HCT116 (cell line): ENCODE data around the gene ACTN3. TPM values are rescaled to one million over a fixed set of nuclear protein-coding genes. Genes with fewer than 3 reads are reported as not detected.

Experiments used
- ATAC-seq: fragments of 200-7000 bp; cut with Tn5 transposase; 2 replicates; pipeline ENCODE4 v1.9.1; 2020; ENCODE audit warnings: mild to moderate bottlenecking, moderate library complexity
- BruUV-seq: library from RNA; stranded (reverse); fragments of 400-500 nt; replicated peaks from 2 replicates; lab custom pipeline; 2021; lab: Mats Ljungman, UMichigan
- CTCF ChIA-PET: fragments of 300-600 bp; sonication (Branson Sonifier 250); formaldehyde crosslinking; loops from one replicate; lab custom pipeline; 2021; ENCODE audit warnings: antibody characterized with exemption; lab: Charles Lee
- POLR2A ChIA-PET: fragments of 300-600, 350-600 bp; sonication (Branson Sonifier 250); formaldehyde crosslinking; loops from one replicate; lab custom pipeline; 2021; ENCODE audit warnings: antibody characterized with exemption; lab: Charles Lee
- RAD21 ChIA-PET, 2 experiments: fragments of 300-600 bp; sonication (Branson Sonifier 250); formaldehyde crosslinking; loops; one replicate each; lab custom pipeline; 2023; ENCODE audit warnings: low total read pairs in 2 of 2; ENCODE audit not compliant: uncharacterized antibody in 2 of 2, unreplicated experiment in 2 of 2, low non-redundant PET in 1 of 2; lab: Charles Lee
- DNase-seq: peaks from one replicate; pipeline ENCODE4 v3.0.0-alpha.2; 2010; ENCODE audit warnings: low read depth, low spot score
- H2AFZ ChIP-seq: fragments of 200-600 bp; shearing (Covaris generic), sonication (generic); 2 replicates; pipeline ENCODE4 v1.6.1; 2017; ENCODE audit warnings: low read depth, mixed run types, mixed read lengths, antibody characterized with exemption, low read length; ENCODE audit not compliant: poor library complexity, severe bottlenecking
- H3K27ac ChIP-seq: 2 replicates; pipeline ENCODE4 v1.5.1; 2012; ENCODE audit warnings: low read depth, low read length
- H3K27me3 ChIP-seq: fragments of 200-600 bp; sonication (generic); 2 replicates; pipeline ENCODE4 v1.6.1; 2016; ENCODE audit warnings: mixed run types, low read length, mixed read lengths; ENCODE audit not compliant: insufficient read depth
- H3K36me3 ChIP-seq, 2 experiments: fragments of 200-500 bp in 1 of 2; fragments of 200-600 bp in 1 of 2; sonication (Bioruptor generic) in 1 of 2; sonication (generic) in 1 of 2; 2 replicates each; pipeline versions ENCODE4 v1.5.1 to v1.6.1; 2014 to 2016; ENCODE audit warnings: low read length in 2 of 2, inconsistent platforms in 1 of 2, mixed read lengths in 1 of 2, mixed run types in 1 of 2; ENCODE audit not compliant: insufficient read depth in 2 of 2, control insufficient read depth in 1 of 2
- H3K4me1 ChIP-seq, 2 experiments: fragments of 200-600 bp in 1 of 2; sonication (generic) in 1 of 2; 2 replicates each; pipeline versions ENCODE4 v1.5.1 to v1.6.1; 2012 to 2017; ENCODE audit warnings: low read length in 2 of 2, inconsistent platforms in 1 of 2, mild to moderate bottlenecking in 1 of 2, mixed read lengths in 1 of 2, mixed run types in 1 of 2, moderate library complexity in 1 of 2; ENCODE audit not compliant: insufficient read depth in 2 of 2, control insufficient read depth in 1 of 2
- H3K4me2 ChIP-seq: fragments of 200-600 bp; sonication (generic); 2 replicates; pipeline ENCODE4 v1.6.1; 2017; ENCODE audit warnings: mixed run types, low read length, mixed read lengths
- H3K4me3 ChIP-seq, 2 experiments: fragments of 200-600 bp in 1 of 2; sonication (generic) in 1 of 2; replicated peaks in 1 of 2; 2 replicates each; pipeline ENCODE4 v1.5.1; 2011 to 2016; ENCODE audit warnings: low read length in 2 of 2, control low read depth in 1 of 2, low read depth in 1 of 2, mild to moderate bottlenecking in 1 of 2, mixed read lengths in 1 of 2, mixed run types in 1 of 2
- H3K79me2 ChIP-seq: fragments of 200-600 bp; sonication (generic); 2 replicates; pipeline ENCODE4 v1.6.1; 2017; ENCODE audit warnings: mild to moderate bottlenecking, mixed run types, low read length, moderate library complexity, mixed read lengths; ENCODE audit not compliant: insufficient read depth
- H3K9ac ChIP-seq: fragments of 200-600 bp; sonication (generic); 2 replicates; pipeline ENCODE4 v1.6.1; 2016; ENCODE audit warnings: low read length, mixed read lengths
- H3K9me2 ChIP-seq: fragments of 200-600 bp; sonication (generic), shearing (Covaris generic); 2 replicates; pipeline ENCODE4 v1.6.1; 2017; ENCODE audit warnings: mixed run types, mild to moderate bottlenecking, moderate library complexity; ENCODE audit not compliant: insufficient read depth
- H3K9me3 ChIP-seq, 2 experiments: fragments of 200-500 bp in 1 of 2; fragments of 200-600 bp in 1 of 2; sonication (Bioruptor generic) in 1 of 2; sonication (generic) in 1 of 2; 2 replicates each; pipeline ENCODE4 v1.6.1; 2014 to 2017; ENCODE audit warnings: low read length in 2 of 2, mixed read lengths in 2 of 2, inconsistent platforms in 1 of 2, low read depth in 1 of 2, mild to moderate bottlenecking in 1 of 2, mixed run types in 1 of 2, moderate library complexity in 1 of 2; ENCODE audit not compliant: control insufficient read depth in 1 of 2, insufficient read depth in 1 of 2
- H4K20me1 ChIP-seq: fragments of 200-600 bp; sonication (generic), shearing (Covaris generic); 2 replicates; pipeline ENCODE4 v1.6.1; 2017; ENCODE audit warnings: mixed run types, mild to moderate bottlenecking, moderate library complexity; ENCODE audit not compliant: insufficient read depth
- CEBPB ChIP-seq: IDR thresholded peaks from 2 replicates; pipeline ENCODE4 v1.6.1; 2012; ENCODE audit warnings: low read depth
- EGR1 ChIP-seq: IDR thresholded peaks from 2 replicates; pipeline ENCODE4 v1.6.1; 2012; ENCODE audit warnings: low read depth
- ELF1 ChIP-seq: IDR thresholded peaks from 2 replicates; pipeline ENCODE4 v1.6.1; 2012; ENCODE audit warnings: low read depth, borderline replicate concordance
- SIN3A ChIP-seq: IDR thresholded peaks from 2 replicates; pipeline ENCODE4 v1.6.1; 2012; ENCODE audit warnings: low read depth
- SP1 ChIP-seq: IDR thresholded peaks from 2 replicates; pipeline ENCODE4 v1.6.1; 2012; ENCODE audit warnings: low read depth
- SRF ChIP-seq: IDR thresholded peaks from 2 replicates; pipeline ENCODE4 v1.6.1; 2012; ENCODE audit warnings: low read depth
- ZFX ChIP-seq: fragments of 450-650 bp; IDR thresholded peaks from 2 replicates; pipeline ENCODE4 v1.6.1; 2017
- intact Hi-C: fragments of 100-400 bp; cut with micrococcal nuclease; formaldehyde crosslinking; loops from 2 replicates; pipeline ENCODE4 v1.10.0; 2022
- total RNA-seq: library from RNA; stranded (reverse); gene quantifications from one replicate; pipeline ENCODE4 v1.2.1, GENCODE V29; 2021; ENCODE audit not compliant: unreplicated experiment
- TF ChIP-seq, protein P1 (sequence below), 3 experiments: fragments of 200-600 bp in 1 of 3; sonication (generic) in 1 of 3; IDR thresholded peaks in 2 of 3; conservative IDR thresholded peaks in 1 of 3; 2 replicates each; pipeline ENCODE4 v1.5.1; 2012 to 2017; ENCODE audit warnings: low read depth in 2 of 3, low read length in 2 of 3, antibody characterized with exemption in 1 of 3, borderline replicate concordance in 1 of 3, control low read depth in 1 of 3, mild to moderate bottlenecking in 1 of 3, mixed read lengths in 1 of 3, mixed run types in 1 of 3, moderate library complexity in 1 of 3; ENCODE audit not compliant: insufficient read depth in 1 of 3
- TF ChIP-seq, protein P2 (sequence below): IDR thresholded peaks from 2 replicates; pipeline ENCODE4 v1.6.1; 2012; ENCODE audit warnings: low read depth

Gene ACTN3
- total RNA-seq, 1 experiment from 2014 or later: not detected

DNA sequence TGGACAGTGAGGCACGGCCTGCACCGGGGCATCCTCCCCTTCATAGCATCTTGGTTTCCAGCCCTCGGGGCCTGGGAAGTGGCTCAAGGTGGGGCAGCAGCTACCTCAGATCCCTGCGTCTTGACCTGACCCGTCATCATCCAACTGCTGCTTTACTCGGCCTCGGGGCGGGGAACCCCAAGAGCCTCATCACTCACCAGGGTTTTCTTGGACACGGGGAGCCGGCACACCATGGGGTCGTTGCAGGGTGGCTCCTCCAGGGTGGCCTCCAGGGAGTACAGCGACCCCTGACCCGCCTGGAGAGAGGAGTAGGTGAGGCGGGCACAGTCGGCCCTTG is 21.1 kb downstream of the ACTN3 start:
- Histone ChIP-seq H3K4me3 (no peak overlapping the region), H3K4me2 (no peak overlapping the region), H2AFZ (no peak overlapping the region), H3K27me3 (peaks cover 3% of the 10 kb centered on the region; the same call in 1 of the 2 replicates), H3K9me2 (no peaks in the 10 kb centered on the region), H3K36me3 (no peaks in the 10 kb centered on the region), H3K9ac (no peak overlapping the region), H3K4me1 (no peaks in the 10 kb centered on the region), H4K20me1 (no peaks in the 10 kb centered on the region), H3K79me2 (no peaks in the 10 kb centered on the region), H3K9me3 (no peaks in the 10 kb centered on the region), H3K27ac (no peak overlapping the region)
- DNase-seq (no peak), ATAC-seq (no peak)
- intact Hi-C loops: no loop called here
- RAD21 ChIA-PET: no interaction called here
- TF ChIP-seq ELF1 (no peak), CEBPB (no peak), SRF (no peak), ZFX (no peak), SP1 (no peak), SIN3A (no peak), EGR1 (no peak)
- TF ChIP-seq, protein P1, sequence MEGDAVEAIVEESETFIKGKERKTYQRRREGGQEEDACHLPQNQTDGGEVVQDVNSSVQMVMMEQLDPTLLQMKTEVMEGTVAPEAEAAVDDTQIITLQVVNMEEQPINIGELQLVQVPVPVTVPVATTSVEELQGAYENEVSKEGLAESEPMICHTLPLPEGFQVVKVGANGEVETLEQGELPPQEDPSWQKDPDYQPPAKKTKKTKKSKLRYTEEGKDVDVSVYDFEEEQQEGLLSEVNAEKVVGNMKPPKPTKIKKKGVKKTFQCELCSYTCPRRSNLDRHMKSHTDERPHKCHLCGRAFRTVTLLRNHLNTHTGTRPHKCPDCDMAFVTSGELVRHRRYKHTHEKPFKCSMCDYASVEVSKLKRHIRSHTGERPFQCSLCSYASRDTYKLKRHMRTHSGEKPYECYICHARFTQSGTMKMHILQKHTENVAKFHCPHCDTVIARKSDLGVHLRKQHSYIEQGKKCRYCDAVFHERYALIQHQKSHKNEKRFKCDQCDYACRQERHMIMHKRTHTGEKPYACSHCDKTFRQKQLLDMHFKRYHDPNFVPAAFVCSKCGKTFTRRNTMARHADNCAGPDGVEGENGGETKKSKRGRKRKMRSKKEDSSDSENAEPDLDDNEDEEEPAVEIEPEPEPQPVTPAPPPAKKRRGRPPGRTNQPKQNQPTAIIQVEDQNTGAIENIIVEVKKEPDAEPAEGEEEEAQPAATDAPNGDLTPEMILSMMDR (IDR thresholded peaks at IDR 0.05 in 2 of 3, conservative IDR thresholded peaks at IDR 0.05 in 1 of 3; ENCODE audit: borderline replicate concordance in 1 of 3, insufficient read depth in 1 of 3, low read depth in 2 of 3, low read length in 2 of 3): no peak
- TF ChIP-seq, protein P2, sequence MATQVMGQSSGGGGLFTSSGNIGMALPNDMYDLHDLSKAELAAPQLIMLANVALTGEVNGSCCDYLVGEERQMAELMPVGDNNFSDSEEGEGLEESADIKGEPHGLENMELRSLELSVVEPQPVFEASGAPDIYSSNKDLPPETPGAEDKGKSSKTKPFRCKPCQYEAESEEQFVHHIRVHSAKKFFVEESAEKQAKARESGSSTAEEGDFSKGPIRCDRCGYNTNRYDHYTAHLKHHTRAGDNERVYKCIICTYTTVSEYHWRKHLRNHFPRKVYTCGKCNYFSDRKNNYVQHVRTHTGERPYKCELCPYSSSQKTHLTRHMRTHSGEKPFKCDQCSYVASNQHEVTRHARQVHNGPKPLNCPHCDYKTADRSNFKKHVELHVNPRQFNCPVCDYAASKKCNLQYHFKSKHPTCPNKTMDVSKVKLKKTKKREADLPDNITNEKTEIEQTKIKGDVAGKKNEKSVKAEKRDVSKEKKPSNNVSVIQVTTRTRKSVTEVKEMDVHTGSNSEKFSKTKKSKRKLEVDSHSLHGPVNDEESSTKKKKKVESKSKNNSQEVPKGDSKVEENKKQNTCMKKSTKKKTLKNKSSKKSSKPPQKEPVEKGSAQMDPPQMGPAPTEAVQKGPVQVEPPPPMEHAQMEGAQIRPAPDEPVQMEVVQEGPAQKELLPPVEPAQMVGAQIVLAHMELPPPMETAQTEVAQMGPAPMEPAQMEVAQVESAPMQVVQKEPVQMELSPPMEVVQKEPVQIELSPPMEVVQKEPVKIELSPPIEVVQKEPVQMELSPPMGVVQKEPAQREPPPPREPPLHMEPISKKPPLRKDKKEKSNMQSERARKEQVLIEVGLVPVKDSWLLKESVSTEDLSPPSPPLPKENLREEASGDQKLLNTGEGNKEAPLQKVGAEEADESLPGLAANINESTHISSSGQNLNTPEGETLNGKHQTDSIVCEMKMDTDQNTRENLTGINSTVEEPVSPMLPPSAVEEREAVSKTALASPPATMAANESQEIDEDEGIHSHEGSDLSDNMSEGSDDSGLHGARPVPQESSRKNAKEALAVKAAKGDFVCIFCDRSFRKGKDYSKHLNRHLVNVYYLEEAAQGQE: no peak
- CTCF ChIA-PET: no interaction called here
- POLR2A ChIA-PET: no interaction called here
- BruUV-seq: no TSS peak
